HG02981 (cell line): ENCODE results near the gene STXBP2.

Experiments used
- ATAC-seq: cut with Tn5 transposase; IDR thresholded peaks from one replicate; pipeline ENCODE4 v1.9.1; 2021; ENCODE audit warnings: mild to moderate bottlenecking, moderate library complexity; ENCODE audit not compliant: unreplicated experiment

STXBP2 gene

DNA sequence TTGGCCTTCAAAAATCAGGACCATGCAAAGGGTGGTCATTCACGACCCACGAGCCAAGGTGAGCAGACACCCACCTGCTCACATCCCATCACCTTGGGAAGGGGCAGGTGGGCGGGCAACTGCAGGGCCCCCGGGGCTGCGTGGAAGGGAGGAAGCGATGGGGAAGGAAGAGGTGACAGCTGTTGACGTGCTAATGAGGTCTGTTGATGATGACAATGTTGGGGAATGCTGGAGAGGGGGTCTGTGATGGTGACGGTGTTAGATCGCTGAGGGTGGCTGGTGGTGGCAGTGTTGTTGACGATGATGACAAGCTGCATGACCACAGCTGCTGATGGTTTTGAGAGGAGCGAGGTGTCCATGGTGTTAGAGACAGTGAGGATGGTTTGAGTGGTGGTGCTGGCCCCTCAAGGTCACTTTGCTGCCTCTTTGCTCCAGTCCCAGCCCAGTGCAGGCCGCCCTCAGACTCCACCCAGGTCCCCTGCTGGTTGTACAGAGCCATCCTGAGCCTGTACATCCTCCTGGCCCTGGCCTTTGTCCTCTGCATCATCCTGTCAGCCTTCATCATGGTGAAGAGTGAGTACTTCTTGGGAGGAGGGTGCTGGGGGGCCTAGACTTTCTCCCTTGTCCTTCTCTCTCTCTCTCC, 40.9 kb downstream of the STXBP2 start:
- ATAC-seq, result no peak

- ATAC-seq, result no peak
Observed at GRCh38 chr19:7678971-7679751, 42.3 kb downstream of the STXBP2 start.

GRCh38 chr19:7679771-7680605, 43.1 kb downstream of the STXBP2 start:
- ATAC-seq, result no peak

GRCh38 chr19:7680606-7681339, 43.9 kb downstream of the STXBP2 start, which contains the start of gene TRAPPC5:
Gene TRAPPC5 (plus strand): TSS chr19:7680833. CDS start chr19:7682254, 1,421 bp downstream.
- ATAC-seq, result no peak

- no peak for ATAC-seq
Observed at GRCh38 chr19:7681340-7682174, 44.6 kb downstream of the STXBP2 start.

DNA sequence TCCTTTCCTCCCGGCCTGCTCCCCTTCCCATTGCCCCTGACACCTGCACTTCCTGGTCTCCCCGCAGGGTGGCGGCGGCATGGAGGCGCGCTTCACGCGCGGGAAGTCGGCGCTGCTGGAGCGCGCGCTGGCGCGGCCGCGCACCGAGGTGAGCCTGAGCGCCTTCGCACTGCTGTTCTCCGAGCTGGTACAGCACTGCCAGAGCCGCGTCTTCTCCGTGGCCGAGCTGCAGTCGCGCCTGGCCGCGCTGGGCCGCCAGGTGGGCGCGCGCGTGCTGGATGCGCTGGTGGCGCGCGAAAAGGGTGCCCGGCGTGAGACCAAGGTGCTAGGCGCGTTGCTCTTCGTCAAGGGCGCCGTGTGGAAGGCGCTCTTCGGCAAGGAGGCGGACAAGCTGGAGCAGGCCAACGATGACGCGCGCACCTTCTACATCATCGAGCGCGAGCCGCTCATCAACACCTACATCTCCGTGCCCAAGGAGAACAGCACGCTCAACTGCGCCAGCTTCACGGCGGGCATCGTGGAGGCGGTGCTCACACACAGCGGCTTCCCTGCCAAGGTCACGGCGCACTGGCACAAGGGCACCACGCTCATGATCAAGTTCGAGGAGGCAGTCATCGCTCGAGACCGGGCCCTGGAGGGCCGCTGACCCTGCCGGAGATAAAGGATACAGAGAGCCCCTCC, 45.4 kb downstream of the STXBP2 start:
- no peak for ATAC-seq

DNA sequence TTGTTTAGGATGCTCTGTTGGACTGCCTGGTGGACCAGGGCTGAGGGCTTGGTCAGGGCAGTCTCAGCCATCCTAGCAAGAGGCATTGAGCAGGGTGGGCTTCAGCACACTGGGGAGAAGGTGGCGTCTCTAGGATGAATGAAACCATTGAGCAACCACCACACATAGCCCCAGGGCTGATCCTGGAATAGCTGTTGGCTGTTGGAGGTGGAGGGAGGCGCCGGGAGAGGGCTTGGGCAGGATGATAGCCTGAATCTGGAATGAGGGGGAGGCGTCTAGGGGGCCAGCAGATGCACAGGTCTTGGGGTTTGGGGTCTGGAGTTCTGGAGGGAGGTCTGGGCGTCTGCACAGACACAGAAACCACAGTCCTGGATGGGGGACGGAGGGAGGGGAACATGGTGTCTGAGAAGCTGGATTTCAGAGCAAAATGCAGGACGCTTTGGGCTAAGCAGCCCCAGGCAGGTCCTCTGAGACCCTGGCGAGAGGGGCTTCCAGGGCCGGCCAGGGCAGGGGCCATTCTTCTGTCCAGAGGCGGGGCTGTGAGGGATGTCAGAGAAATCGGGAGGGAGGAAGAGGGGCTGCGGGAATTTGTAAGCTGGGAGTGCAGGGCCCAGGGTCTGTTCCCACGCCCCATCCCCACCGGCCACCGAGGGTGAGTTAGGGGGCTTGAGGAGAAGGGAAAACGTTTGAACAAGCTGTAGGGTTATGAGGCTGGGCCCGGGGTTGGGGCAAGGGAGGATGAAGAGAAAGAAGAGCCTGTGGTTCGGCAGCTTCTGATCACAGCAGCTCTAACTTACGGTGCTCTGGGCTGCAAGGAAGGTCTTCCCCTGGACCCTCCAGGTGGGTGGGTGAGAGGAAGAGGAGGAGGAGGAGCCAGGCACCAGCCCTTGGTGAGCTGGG, 48.9 kb downstream of the STXBP2 start:
- ATAC-seq, result no peak

- ATAC-seq, result no peak
Observed at GRCh38 chr19:7687177-7687576, 50.3 kb downstream of the STXBP2 start.

DNA sequence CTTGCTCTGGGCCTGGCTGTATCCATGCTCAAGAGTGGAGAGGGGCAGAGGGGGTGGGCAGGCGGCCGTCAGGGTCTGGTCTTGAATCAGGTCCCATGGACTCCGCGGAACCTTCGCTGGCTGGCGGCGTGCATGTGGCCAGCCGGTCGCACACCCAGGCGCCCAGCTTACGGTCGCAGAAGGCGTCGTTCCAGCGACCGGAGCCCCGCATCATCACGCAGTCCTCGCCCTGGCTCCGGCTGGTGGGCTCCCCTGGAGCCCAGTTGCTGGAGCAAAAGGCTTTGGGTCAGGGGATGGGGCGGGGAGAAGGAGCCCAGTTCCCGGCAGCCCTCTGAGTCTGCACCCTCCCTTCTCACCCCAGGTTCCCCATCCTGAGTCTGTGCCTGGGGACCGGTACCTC, 52.3 kb downstream of the STXBP2 start:
- no peak for ATAC-seq

DNA sequence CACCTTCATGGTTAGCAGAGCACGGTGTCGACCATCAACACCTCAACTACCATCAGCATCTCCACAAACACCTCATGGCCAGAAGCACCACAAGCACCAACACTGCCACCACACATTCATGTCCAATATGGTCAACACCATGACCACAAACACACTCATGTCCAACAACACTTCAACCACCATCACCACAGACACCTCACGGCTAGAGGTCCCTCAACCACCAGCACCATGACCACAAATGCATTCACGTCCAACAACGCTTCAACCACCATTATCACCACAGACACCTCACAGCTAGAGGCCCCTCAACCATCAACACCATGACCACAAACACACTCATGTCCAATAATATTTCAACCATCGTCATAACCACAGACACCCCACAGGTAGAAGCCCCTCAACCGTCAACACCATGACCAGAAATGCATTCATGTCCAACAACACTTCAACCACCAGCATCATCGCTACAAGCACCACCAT, 53.9 kb downstream of the STXBP2 start:
- no peak for ATAC-seq

DNA sequence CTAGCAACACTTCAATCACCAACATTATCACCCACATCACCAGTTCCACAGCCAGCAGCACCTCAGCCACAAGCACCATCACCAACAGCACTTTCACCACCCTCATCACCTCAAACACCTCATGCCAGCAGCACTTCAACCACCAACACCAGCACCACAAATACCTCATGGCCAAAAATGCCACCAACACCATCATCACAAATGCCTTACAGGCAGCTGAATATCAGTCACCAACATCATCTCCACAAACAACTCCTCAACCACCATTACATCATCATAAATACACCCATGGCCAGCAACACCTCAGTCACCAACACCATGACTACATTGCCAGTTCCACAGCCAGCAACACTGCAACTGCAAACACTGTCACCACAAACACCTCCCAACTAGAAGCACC, 54.6 kb downstream of the STXBP2 start:
- ATAC-seq, result no peak

GRCh38 chr19:7692417-7693088, 55.6 kb downstream of the STXBP2 start:
- ATAC-seq, result no peak

DNA sequence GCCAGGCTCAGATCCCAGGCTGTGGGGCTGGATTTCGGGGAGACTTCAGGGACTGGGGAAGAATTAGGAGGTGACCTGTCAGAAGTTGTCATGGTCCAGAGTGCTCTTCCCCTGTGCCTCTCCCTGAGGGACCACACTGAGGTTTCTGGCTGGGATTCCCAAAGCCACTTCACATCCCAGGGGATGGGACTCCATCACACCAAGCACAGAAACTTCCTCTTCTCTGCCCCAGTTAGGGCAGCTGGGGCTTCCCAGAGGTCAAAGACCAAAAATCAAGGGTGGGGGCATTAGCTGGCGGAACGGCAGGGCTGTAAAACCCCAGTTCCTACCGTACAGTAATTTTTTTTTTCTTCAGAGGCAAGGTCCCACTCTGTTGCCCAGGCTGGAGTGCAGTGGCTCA, 57.6 kb downstream of the STXBP2 start:
- no peak for ATAC-seq
